Endometrial microvascular endothelial cells (primary cell): Measurements from ENCODE around the gene EFCAB8. TPM values are rescaled to one million over a fixed set of nuclear protein-coding genes. Genes with fewer than 3 reads are reported as not detected.
"Not testable (repeated sequence)": the region's sequence is repeated elsewhere in the genome, so short reads cannot be mapped to it uniquely, and the experiment has no call there.

Experiments used
- in situ Hi-C: cut with HindIII; loops from 2 replicates; pipeline ENCODE4 v1.10.0; 2017; ENCODE audit warnings: low sequenced_read_pairs, low pct_unique_long_range_greater_than_20kb; ENCODE audit errors: inconsistent ontology term
- total RNA-seq: library from RNA; depleted of rRNA; stranded (reverse); fragments of >200 nt; gene quantifications from one replicate; pipeline ENCODE4 v1.2.3, GENCODE V29; 2015; ENCODE audit errors: inconsistent ontology term

The EFCAB8 gene
- total RNA-seq, 1 donor from 2014 or later, result not detected

GRCh38 chr20:32839227-32839981, 19.3 kb upstream of the EFCAB8 start:
- in situ Hi-C loops, result no loop called here

GRCh38 chr20:32839982-32840285, 18.8 kb upstream of the EFCAB8 start:
- in situ Hi-C loops, result no loop called here

- in situ Hi-C loops, result no loop called here
Measured at GRCh38 chr20:32841174-32841573, 17.5 kb upstream of the EFCAB8 start.

GRCh38 chr20:32841632-32842031, 17.1 kb upstream of the EFCAB8 start:
- in situ Hi-C loops, result no loop called here

- in situ Hi-C loops, result no loop called here
Measured at GRCh38 chr20:32842688-32843524, 15.8 kb upstream of the EFCAB8 start.

GRCh38 chr20:32845786-32846185, 12.9 kb upstream of the EFCAB8 start:
- in situ Hi-C loops, result no loop called here

GRCh38 chr20:32846852-32847251, 11.9 kb upstream of the EFCAB8 start:
- in situ Hi-C loops, result no loop called here

GRCh38 chr20:32847964-32848363, 10.8 kb upstream of the EFCAB8 start:
- in situ Hi-C loops, result no loop called here

- in situ Hi-C loops, result no loop called here
Measured at GRCh38 chr20:32848846-32849245, 9.9 kb upstream of the EFCAB8 start.

GRCh38 chr20:32849577-32849976, 9.1 kb upstream of the EFCAB8 start:
- in situ Hi-C loops, result no loop called here

GRCh38 chr20:32855387-32855786, 3.3 kb upstream of the EFCAB8 start:
- in situ Hi-C loops, result no loop called here

- in situ Hi-C loops, result no loop called here
Measured at GRCh38 chr20:32858189-32858588, 534 bp upstream of the EFCAB8 start.

- in situ Hi-C loops, result no loop called here
Measured at GRCh38 chr20:32861446-32861845, 2.7 kb downstream of the EFCAB8 start.

GRCh38 chr20:32869562-32869961, 10.8 kb downstream of the EFCAB8 start:
- in situ Hi-C loops, result no loop called here

- in situ Hi-C loops, result not testable (repeated sequence)
Measured at GRCh38 chr20:32870526-32870925, 11.8 kb downstream of the EFCAB8 start.

GRCh38 chr20:32870985-32871384, 12.3 kb downstream of the EFCAB8 start:
- in situ Hi-C loops, result no loop called here

- in situ Hi-C loops, result no loop called here
Measured at GRCh38 chr20:32871627-32872160, 13.0 kb downstream of the EFCAB8 start.

GRCh38 chr20:32872266-32872665, 13.5 kb downstream of the EFCAB8 start:
- in situ Hi-C loops, result no loop called here

- in situ Hi-C loops, result no loop called here
Measured at GRCh38 chr20:32875673-32876072, 16.9 kb downstream of the EFCAB8 start.

GRCh38 chr20:32877507-32877906, 18.8 kb downstream of the EFCAB8 start:
- in situ Hi-C loops, result no loop called here
